ENCODE data around the gene USP21.
A peak's percentile ranks its signal among the peaks of the same experiment; 100 is the strongest.

The USP21 gene

DNA sequence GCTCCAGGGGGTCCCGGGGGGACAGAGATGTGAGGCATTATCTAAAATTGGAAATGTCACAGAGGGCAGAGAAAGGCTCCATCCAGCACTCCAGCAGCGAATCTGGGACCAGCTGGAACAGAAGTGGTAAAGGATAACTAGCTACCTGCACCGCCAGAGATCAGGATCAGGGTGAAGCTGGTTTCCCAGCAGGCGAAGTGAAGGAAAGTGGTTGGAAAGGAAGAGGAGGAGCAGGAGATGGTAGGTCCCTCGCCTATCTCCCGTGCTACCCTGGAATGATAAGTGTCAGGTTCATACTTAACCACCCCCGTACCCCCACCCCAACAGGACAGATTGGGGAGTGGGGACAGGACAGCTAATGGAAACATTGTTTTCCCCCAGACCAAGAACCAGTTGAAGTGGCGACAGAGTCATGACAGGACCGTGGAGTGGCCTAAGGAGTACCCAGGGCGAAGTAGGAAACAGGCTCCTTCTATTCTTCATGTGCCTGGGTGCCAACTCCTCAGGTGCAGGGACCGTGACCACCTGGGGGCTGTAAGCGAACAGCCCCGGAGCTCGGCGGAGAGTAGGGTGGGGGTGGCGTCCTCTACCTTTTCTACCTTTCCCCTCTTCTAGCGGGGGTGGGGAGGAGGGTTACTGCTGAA, 17.3 kb downstream of the USP21 start:
- Histone ChIP-seq H3K4me1 (ENCODE audit: control insufficient read depth, insufficient read depth, low read length) (peaks cover 9% of the 10 kb centered on the region), H3K27me3 (ENCODE audit: control insufficient read depth, insufficient read depth, low read length) (no peaks in the 10 kb centered on the region), H3K9ac (ENCODE audit: low read length) (peak overlapping the region; percentile 91), H3K4me3 (ENCODE audit: low read length) (peak overlapping the region; percentile 98), H3K27ac (ENCODE audit: low read depth, low read length) (peak overlapping the region; percentile 89), H3K36me3 (ENCODE audit: control insufficient read depth, insufficient read depth, low read length) (peaks cover 17% of the 10 kb centered on the region)

DNA sequence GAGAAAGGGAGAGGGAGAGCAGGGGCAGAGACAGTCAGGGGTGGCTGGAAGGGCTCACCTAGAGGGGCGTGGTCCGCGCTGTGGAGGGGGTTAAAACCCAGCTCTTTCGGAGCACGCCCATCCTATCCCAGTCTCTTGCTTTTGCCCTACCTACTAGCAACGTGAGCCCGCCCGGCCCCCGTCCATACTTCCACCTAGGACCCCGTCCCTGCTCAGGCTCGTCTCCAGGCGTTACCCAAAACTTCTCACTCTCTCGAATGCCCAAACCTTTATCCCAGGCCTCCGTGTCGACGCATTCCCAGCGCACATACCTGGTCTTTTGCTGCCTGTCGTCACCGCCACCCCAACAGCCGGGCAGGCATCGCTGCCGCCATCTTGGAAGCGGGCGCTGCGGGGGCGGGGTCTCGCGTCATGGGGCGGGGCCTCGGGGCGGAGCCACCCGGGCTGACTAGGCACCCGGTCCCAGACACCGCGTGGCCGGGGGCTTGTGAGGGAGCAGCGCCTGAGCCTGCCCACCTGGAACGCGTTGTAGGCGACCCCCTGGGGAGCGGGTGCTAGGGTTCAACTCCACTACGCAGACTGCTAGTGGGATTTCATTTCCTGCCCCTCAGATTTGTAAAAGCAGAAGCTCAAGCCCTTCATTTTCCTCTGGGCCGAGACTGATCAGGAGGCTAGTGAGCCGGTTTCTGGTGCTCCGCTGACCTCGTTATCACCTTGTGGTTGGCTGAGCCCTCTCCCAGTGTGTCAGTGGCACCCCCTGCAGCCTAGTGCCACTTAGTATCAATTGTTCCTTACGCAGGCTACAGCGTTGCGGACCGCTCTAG, 18.0 kb downstream of the USP21 start, which contains the start of gene B4GALT3:
Gene B4GALT3, minus strand, starts transcription at position 396 of the 824 bp plus-strand sequence. CDS start 1,447 bp downstream, outside the sequence.
- no peaks in the 10 kb centered on the region for H3K27me3 ChIP-seq (ENCODE audit: control insufficient read depth, insufficient read depth, low read length)
- peaks cover 9% of the 10 kb centered on the region for H3K4me1 ChIP-seq (ENCODE audit: control insufficient read depth, insufficient read depth, low read length)
- peak within 1 kb of the TSS; percentile 98 for H3K4me3 ChIP-seq (ENCODE audit: low read length)
- peaks cover 17% of the 10 kb centered on the region for H3K36me3 ChIP-seq (ENCODE audit: control insufficient read depth, insufficient read depth, low read length)
- H3K27ac ChIP-seq (ENCODE audit: low read depth, low read length) = peak within 1 kb of the TSS; percentile 89
- peak within 1 kb of the TSS; percentile 91 for H3K9ac ChIP-seq (ENCODE audit: low read length)

DNA sequence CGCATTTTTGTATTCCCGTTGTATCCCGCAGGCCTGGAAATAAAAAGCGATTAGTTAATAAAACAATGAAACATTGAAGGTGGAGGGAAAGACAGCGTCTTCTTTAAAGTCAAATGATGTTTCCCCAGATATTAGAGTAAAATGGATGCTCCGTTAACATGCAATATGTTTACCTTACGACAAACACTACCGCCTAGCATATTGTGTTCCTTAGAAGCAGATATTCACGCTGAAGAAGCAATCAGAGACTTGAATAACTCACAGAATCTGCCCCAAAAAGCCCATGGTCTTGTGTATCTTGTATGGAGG, 18.6 kb downstream of the USP21 start:
- Histone ChIP-seq H3K4me1 (ENCODE audit: control insufficient read depth, insufficient read depth, low read length) (peaks cover 9% of the 10 kb centered on the region), H3K4me3 (ENCODE audit: low read length) (peak overlapping the region; percentile 98), H3K36me3 (ENCODE audit: control insufficient read depth, insufficient read depth, low read length) (peaks cover 16% of the 10 kb centered on the region), H3K27ac (ENCODE audit: low read depth, low read length) (peak overlapping the region; percentile 89), H3K9ac (ENCODE audit: low read length) (peak overlapping the region; percentile 81), H3K27me3 (ENCODE audit: control insufficient read depth, insufficient read depth, low read length) (no peaks in the 10 kb centered on the region)

DNA sequence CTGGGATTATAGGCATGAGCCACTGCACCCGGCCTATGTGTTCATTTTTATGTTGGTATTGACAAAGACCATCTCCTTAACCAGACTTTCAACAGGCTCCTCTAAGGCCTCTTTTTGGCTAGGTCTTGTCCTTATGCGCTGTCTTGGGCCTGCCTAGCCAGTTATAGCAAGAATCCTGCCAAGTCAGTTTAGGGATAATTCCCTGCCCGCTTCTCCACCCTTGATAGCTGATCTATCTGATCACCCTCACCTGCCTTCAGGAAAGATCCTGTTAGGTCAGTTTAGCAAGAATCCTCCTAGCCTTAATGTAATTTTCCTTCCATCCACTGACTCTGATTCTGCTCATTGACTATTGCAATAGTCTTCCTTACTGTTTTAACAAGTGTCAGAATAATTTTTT, 20.4 kb downstream of the USP21 start:
- no peak overlapping the region for H3K4me3 ChIP-seq (ENCODE audit: low read length)
- H3K27ac ChIP-seq (ENCODE audit: low read depth, low read length) = no peak overlapping the region
- peaks cover 10% of the 10 kb centered on the region for H3K36me3 ChIP-seq (ENCODE audit: control insufficient read depth, insufficient read depth, low read length)
- no peak overlapping the region for H3K9ac ChIP-seq (ENCODE audit: low read length)
- H3K27me3 ChIP-seq (ENCODE audit: control insufficient read depth, insufficient read depth, low read length) = no peaks in the 10 kb centered on the region
- H3K4me1 ChIP-seq (ENCODE audit: control insufficient read depth, insufficient read depth, low read length) = peaks cover 9% of the 10 kb centered on the region

DNA sequence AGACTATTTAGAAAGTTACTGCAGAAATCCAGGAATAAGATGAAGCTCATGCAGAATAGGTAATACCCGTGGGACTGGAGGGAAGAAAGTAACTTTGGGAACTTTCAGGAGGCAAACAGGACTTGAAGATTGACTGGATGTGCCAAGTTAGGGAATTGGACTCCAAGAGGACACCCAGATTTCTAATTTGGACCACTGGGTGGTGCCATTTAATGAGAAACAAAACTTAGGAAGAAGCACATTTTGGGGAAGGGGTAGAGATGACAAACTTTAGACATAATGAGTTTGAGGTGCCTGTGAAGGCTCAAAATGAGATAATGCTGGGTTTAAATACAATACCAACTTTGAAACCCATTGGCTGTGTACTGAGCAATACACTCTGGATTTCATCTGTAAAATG, 21.3 kb downstream of the USP21 start:
- Histone ChIP-seq H3K9ac (ENCODE audit: low read length) (no peak overlapping the region), H3K36me3 (ENCODE audit: control insufficient read depth, insufficient read depth, low read length) (peaks cover under 1% of the 10 kb centered on the region), H3K27ac (ENCODE audit: low read depth, low read length) (no peak overlapping the region), H3K4me1 (ENCODE audit: control insufficient read depth, insufficient read depth, low read length) (peaks cover 9% of the 10 kb centered on the region), H3K27me3 (ENCODE audit: control insufficient read depth, insufficient read depth, low read length) (no peaks in the 10 kb centered on the region), H3K4me3 (ENCODE audit: low read length) (no peak overlapping the region)

DNA sequence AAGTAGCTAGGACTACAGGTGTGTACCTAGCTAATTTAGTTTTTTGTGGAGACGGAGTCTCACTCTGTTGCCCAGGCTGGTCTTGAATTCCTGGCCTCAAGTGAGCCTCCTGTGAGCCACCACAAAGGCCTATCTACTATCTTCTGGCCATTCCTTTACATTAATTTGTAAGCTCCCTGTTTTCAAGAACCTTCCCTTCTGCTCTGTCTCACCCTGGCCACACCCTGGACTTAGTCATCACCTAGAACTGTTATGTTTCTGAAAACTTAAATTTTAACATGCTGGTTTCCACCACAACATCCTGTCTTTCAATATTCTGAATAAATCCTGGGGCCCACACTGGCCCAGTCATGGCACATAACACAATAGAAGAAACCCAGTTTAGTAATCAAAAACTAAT, 22.9 kb downstream of the USP21 start:
- H3K27ac ChIP-seq (ENCODE audit: low read depth, low read length) = no peak overlapping the region
- H3K27me3 ChIP-seq (ENCODE audit: control insufficient read depth, insufficient read depth, low read length) = no peaks in the 10 kb centered on the region
- peaks cover 4% of the 10 kb centered on the region for H3K4me1 ChIP-seq (ENCODE audit: control insufficient read depth, insufficient read depth, low read length)
- no peak overlapping the region for H3K4me3 ChIP-seq (ENCODE audit: low read length)
- no peak overlapping the region for H3K9ac ChIP-seq (ENCODE audit: low read length)
- no peaks in the 10 kb centered on the region for H3K36me3 ChIP-seq (ENCODE audit: control insufficient read depth, insufficient read depth, low read length)

DNA sequence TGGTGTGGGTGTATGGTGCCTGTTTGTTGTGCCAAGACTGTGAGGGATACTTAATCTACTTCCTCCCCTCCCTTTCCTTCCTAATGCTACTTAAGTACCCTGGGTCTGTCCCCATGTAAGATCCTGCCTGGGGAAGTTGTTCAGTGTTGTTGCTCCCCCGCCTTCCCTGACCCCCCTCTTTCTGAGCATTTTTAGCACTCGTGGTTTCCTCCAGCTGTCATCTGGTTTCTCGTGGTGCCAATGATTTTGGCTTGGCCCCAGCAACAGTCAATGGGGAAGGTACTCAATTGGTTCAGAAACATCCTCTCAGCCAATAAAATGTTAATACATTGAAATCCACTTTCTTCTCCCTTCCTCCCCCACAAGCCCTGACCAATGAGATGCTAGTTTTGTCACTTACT, 26.0 kb downstream of the USP21 start:
- Histone ChIP-seq H3K4me1 (ENCODE audit: control insufficient read depth, insufficient read depth, low read length) (no peaks in the 10 kb centered on the region), H3K27ac (ENCODE audit: low read depth, low read length) (no peak overlapping the region)

DNA sequence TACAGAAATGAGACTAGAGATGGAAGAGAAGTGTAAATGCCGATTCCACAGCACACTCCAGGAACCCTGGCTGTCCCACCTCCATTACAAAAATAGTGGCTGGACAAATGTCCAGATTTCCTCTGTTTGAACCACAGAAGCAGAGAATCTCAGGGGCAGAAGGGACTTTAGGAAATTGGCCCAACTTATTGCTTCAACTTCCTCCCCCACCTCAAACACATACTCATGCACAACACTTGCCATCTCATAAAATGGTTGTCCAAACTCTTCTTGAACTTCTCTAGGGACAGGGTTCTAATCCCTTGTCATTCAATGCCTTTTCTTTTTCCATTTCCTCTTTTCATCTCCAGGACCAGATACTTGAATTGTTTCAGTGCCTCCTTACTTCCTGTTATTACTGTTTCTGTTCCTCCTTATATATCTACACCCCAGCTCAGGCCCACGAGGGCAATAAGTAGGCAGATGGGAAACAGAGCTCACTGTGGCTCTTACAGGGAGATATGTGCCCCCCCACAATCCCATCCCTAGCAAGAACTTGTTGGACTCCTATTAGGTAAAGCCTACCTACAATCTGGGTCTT, 26.5 kb downstream of the USP21 start:
- no peak overlapping the region for H3K4me3 ChIP-seq (ENCODE audit: low read length)
- H3K9ac ChIP-seq (ENCODE audit: low read length) = no peak overlapping the region
- no peak overlapping the region for H3K27ac ChIP-seq (ENCODE audit: low read depth, low read length)
- H3K27me3 ChIP-seq (ENCODE audit: control insufficient read depth, insufficient read depth, low read length) = no peaks in the 10 kb centered on the region
- H3K36me3 ChIP-seq (ENCODE audit: control insufficient read depth, insufficient read depth, low read length) = no peaks in the 10 kb centered on the region
- H3K4me1 ChIP-seq (ENCODE audit: control insufficient read depth, insufficient read depth, low read length) = no peaks in the 10 kb centered on the region

More for the DNA sequence above, 26.0 kb downstream of the USP21 start:
- H3K9ac ChIP-seq (ENCODE audit: low read length) = no peak overlapping the region
- H3K27me3 ChIP-seq (ENCODE audit: control insufficient read depth, insufficient read depth, low read length) = no peaks in the 10 kb centered on the region
- no peaks in the 10 kb centered on the region for H3K36me3 ChIP-seq (ENCODE audit: control insufficient read depth, insufficient read depth, low read length)
- H3K4me3 ChIP-seq (ENCODE audit: low read length) = no peak overlapping the region

DNA sequence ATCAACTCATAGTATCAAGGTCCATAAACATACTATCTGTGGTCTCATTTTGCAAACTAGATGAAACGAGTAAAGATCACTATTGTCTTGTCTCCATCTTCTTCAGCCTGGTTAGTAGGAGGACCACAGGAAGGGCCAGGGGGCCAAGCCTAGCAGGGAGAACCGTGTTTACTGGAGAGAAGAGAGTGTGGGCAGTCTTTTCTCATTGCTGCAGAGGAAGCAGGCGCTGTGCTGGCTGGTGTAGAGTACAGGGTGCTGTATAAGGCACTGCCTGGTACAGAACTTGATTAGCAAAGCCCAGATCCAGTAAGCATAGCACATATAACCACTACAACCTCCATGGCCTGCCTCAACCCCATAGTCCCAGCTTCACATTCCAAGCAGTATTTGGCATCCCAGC, 28.0 kb downstream of the USP21 start:
- no peak overlapping the region for H3K27ac ChIP-seq (ENCODE audit: low read depth, low read length)
- no peaks in the 10 kb centered on the region for H3K4me1 ChIP-seq (ENCODE audit: control insufficient read depth, insufficient read depth, low read length)
- no peaks in the 10 kb centered on the region for H3K27me3 ChIP-seq (ENCODE audit: control insufficient read depth, insufficient read depth, low read length)
- no peaks in the 10 kb centered on the region for H3K36me3 ChIP-seq (ENCODE audit: control insufficient read depth, insufficient read depth, low read length)
- no peak overlapping the region for H3K4me3 ChIP-seq (ENCODE audit: low read length)
- H3K9ac ChIP-seq (ENCODE audit: low read length) = no peak overlapping the region

DNA sequence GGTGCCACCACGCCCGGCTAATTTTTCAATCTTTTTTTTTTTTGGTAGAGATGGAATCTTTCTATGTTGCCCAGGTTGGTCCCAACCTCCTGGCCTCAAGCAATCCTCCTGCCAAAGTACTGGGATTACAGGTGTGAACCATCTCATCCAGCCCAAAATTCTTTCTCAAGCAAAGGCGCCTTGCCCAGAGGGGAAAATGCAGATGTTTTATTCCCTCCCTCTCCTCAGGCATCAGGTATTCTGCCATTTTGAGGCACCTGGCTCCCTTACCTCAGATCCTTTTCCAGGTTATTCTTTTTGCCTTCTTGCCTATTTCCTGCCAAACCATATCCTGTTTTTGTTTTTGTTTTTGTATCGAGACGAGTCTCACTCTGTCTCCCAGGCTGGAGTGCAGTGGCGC, 29.1 kb downstream of the USP21 start:
- Histone ChIP-seq H3K27ac (ENCODE audit: low read depth, low read length) (no peak overlapping the region), H3K9ac (ENCODE audit: low read length) (no peak overlapping the region), H3K36me3 (ENCODE audit: control insufficient read depth, insufficient read depth, low read length) (no peaks in the 10 kb centered on the region), H3K4me3 (ENCODE audit: low read length) (no peak overlapping the region), H3K4me1 (ENCODE audit: control insufficient read depth, insufficient read depth, low read length) (no peaks in the 10 kb centered on the region), H3K27me3 (ENCODE audit: control insufficient read depth, insufficient read depth, low read length) (no peaks in the 10 kb centered on the region)

DNA sequence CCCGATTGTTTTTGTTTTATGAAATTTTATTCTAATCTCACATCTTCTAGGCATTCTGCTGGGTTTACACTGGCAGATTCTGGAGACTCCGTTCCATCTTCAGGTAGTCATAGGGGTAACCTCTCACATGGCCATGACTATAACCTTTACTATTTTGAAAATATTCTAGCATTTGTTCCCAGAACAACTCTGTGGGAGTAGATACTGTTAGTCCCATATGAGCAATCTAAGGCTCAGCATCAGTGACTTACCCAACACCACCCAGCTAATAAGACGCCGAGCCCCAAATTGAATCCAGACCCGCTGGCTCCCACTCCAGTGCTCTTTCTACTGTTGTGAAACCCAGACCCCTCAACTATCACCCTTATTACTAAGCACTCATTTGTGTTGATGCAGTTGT, 29.7 kb downstream of the USP21 start:
- H3K9ac ChIP-seq (ENCODE audit: low read length) = no peak overlapping the region
- H3K4me3 ChIP-seq (ENCODE audit: low read length) = no peak overlapping the region
- no peak overlapping the region for H3K27ac ChIP-seq (ENCODE audit: low read depth, low read length)
- no peaks in the 10 kb centered on the region for H3K27me3 ChIP-seq (ENCODE audit: control insufficient read depth, insufficient read depth, low read length)
- H3K4me1 ChIP-seq (ENCODE audit: control insufficient read depth, insufficient read depth, low read length) = no peaks in the 10 kb centered on the region
- H3K36me3 ChIP-seq (ENCODE audit: control insufficient read depth, insufficient read depth, low read length) = no peaks in the 10 kb centered on the region

DNA sequence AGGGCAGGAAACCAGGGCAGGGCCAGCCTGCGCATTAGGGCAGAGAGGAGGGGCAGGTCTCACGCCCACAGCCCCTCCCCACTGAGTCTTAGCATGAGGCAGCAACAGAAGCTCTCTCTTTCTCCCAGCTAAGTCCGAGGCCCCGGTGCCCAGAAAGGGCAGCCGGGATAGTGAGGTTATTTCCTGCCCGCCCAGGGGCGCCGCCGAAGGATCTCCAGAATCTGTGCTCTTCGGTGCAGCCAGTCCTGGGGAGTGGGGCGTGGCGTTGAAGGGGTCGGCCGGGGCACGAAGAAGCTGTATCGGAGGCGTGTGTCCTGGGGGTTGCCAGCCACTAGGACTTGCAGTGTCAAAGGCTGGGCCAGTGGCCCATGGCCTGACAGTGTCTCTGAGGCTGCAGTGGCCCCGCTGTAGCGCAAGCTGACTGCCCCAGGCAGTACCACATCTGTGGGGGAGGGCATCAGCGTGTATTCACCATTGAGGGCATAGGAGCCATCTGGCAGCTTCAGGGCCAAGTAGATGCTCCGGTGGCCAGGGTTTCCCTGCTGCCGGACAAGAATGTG, 31.7 kb downstream of the USP21 start:
- no peak overlapping the region for H3K9ac ChIP-seq (ENCODE audit: low read length)
- no peaks in the 10 kb centered on the region for H3K27me3 ChIP-seq (ENCODE audit: control insufficient read depth, insufficient read depth, low read length)
- no peak overlapping the region for H3K27ac ChIP-seq (ENCODE audit: low read depth, low read length)
- no peak overlapping the region for H3K4me3 ChIP-seq (ENCODE audit: low read length)
- H3K4me1 ChIP-seq (ENCODE audit: control insufficient read depth, insufficient read depth, low read length) = no peaks in the 10 kb centered on the region
- H3K36me3 ChIP-seq (ENCODE audit: control insufficient read depth, insufficient read depth, low read length) = no peaks in the 10 kb centered on the region
